HG03342 (cell line): Measurements from ENCODE around the gene FBXO24.
A peak's percentile ranks its signal among the peaks of the same experiment; 100 is the strongest.

Experiments used
- ATAC-seq: cut with Tn5 transposase; IDR thresholded peaks from one replicate; pipeline ENCODE4 v1.9.1; 2021; ENCODE audit warnings: mild to moderate bottlenecking, moderate library complexity; ENCODE audit not compliant: unreplicated experiment

The FBXO24 gene

GRCh38 chr7:100589341-100589947, 3.3 kb downstream of the FBXO24 start:
- no peak for ATAC-seq

- ATAC-seq, result no peak
Measured at GRCh38 chr7:100590077-100590737, 4.1 kb downstream of the FBXO24 start.

DNA sequence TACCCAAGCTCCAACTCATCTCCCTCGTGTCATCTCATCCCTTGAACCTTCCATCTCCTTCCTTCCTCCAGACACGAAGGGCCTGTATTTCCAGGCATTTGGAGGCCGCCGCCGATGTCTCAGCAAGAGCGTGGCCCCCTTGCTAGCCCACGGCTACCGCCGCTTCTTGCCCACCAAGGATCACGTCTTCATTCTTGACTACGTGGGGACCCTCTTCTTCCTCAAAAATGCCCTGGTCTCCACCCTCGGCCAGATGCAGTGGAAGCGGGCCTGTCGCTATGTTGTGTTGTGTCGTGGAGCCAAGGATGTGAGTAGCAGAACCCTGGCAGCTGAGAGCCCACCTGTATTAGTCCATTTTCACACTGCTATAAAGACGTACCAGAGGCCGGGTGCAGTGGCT, 5.5 kb downstream of the FBXO24 start:
- no peak for ATAC-seq

DNA sequence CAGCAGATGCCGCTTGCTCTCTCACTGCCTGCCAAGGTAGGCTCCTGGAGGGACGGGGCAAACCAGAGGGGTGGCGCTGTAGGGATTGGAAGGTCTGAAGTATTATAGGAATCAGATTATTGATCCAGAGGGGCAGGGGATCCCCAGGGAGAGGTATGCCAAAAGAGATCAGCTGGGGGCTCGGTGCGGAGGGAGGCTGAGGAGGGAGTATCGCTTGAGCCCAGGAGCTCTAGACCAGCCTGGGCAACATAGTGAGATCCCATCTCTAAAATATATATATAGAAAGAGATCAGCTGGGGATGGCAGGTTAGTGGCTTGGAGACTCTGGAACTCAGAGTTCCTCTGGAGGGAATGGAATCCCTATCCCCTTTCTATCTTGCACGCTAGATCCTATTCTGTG, 9.1 kb downstream of the FBXO24 start:
- ATAC-seq, result no peak

GRCh38 chr7:100598425-100598824, 12.3 kb downstream of the FBXO24 start:
- ATAC-seq, result no peak

DNA sequence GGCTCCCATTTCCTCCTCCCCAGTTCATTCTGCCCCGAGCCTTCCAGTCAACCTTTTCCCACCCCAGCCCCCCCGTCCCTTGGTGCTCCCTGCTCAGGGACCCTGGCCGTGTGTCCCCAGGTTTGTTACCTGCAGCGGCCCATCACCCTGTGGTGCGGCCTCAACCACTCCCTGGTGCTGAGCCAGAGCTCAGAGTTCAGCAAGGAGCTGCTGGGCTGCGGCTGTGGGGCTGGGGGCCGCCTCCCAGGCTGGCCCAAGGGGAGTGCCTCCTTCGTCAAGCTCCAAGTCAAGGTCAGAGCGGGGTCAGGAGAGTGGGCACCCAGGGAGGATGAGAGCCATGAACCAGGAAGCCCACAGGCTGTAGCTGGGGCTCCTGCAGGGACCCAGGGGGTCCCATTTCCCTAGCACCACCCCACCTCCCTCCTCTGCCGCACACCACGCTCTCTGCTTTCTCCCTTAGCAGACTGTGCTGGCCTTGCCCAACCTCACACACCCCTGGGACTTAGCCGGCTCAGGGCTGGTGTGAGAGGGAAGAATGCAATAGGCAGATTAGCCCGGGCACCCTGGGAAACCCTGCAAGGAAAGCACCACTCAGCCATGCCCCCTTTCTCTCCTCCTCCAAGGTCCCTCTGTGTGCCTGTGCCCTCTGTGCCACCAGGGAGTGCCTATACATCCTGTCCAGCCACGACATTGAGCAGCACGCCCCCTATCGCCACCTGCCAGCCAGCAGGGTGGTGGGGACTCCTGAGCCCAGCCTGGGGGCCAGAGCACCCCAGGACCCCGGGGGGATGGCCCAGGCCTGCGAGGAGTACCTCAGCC, 14.0 kb downstream of the FBXO24 start:
- no peak for ATAC-seq

- ATAC-seq, result no peak
Measured at GRCh38 chr7:100600730-100601038, 14.6 kb downstream of the FBXO24 start.

- ATAC-seq, result no peak
Measured at GRCh38 chr7:100602889-100603725, 17.0 kb downstream of the FBXO24 start.

GRCh38 chr7:100603726-100604027, 17.5 kb downstream of the FBXO24 start:
- peak; percentile 9 for ATAC-seq

DNA sequence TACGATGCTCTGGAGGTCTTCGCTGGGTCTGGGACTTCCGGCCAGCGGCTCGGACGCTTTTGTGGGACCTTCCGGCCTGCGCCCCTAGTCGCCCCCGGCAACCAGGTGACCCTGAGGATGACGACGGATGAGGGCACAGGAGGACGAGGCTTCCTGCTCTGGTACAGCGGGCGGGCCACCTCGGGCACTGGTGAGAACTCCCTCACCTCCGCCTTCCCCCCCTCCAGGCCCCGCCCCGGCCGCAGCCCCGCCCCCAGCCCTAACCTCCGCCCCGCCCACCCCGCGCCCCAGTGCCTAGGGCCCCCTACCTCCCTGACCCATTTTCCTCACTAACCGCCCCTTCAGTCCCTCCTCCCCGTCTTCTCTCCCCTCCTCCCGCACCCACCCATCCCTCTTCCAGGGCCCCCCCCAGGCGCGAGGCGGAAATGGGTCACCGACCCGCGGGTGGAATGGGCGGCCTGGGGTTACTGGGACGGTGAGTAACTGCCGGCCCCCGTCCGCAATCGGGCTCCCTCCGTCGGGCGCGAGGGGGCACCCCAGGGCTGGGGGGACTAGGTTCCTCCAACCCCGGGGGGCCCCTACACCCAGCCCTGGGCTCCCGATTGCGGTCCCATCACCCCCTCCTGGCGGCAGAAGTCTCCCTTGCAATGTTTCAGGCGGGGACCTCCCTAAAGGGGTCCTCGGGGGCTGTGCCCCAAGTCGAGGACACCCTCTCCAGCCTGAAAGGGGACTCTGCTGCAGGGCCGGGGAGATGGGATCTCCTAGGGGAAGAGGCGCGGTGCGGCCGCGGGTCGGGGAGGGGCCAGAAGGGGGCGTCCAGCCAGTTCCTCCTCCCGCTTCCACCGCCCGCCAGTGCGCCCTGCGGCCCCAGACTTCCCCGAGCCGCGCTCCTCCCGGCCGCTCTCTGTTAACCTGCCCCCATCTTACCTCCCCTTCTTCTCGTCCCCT, 18.2 kb downstream of the FBXO24 start:
- ATAC-seq, result peak; percentile 51

- ATAC-seq, result no peak
Measured at GRCh38 chr7:100604976-100605911, 19.1 kb downstream of the FBXO24 start.

DNA sequence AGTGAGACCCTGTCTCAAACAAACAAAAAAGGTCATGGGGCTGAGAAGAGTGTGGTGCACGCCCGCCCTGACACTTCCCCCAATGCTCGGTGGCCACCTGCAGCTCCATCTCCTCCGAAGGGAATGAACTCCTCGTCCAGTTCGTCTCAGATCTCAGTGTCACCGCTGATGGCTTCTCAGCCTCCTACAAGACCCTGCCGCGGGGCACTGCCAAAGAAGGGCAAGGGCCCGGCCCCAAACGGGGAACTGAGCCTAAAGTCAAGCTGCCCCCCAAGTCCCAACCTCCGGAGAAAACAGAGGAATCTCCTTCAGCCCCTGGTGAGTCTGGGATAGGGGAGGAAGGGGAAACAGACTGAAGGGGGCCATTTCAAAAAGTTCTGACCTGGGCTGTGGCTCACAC, 20.2 kb downstream of the FBXO24 start:
- ATAC-seq, result no peak

DNA sequence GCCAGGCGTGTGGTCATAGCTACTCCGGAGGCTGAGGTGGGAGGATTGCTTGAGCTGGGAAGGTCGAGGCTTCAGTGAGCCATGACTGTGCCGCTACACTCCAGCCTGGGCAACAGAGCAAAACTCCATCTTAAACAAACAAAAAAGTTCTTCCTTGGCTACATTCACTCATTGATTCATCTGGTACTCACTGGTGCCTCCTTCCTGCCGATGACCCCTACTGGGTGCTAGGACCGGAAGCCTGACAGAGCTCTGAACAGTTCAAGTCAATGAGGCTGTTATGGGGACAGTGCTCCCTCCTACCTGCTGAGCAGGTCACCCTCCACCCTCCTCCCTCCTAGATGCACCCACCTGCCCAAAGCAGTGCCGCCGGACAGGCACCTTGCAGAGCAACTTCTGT, 21.0 kb downstream of the FBXO24 start:
- no peak for ATAC-seq

- ATAC-seq, result no peak
Measured at GRCh38 chr7:100609958-100610357, 23.8 kb downstream of the FBXO24 start.

- ATAC-seq, result peak; percentile 88
Measured at GRCh38 chr7:100611983-100612729, 26.0 kb downstream of the FBXO24 start, which contains the start of gene MOSPD3. Gene MOSPD3 (plus strand): TSS chr7:100612540. CDS start chr7:100612792, 252 bp downstream.

DNA sequence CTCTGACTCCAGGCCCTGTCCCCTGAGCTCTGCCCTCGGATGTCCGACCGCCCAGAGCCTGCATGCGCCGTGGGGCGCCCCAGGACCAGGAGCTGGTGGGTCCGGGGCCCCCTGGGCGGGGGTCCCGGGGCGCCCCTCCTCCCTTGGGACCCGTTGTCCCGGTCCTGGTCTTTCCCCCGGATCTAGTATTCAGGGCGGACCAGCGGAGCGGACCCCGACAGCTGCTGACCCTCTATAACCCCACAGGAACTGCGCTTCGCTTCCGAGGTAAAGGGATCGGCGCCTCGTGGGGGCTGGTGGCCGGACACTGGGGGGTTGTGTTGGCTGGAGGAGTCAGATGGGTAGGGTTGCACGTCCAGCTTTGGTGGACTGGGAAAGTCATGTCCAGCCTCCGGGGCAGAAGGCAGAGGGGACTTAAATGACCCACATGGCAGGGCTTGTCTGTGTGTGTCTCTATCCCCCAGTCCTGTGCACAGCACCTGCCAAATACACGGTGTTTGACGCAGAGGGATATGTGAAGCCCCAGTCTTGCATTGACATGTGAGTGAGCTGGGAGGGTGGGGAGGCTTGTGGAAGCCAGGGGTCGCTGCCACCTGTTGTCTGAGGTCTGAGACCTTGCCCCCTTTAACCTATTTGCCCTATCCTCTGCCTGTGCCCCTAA, 26.7 kb downstream of the FBXO24 start:
- ATAC-seq, result no peak

DNA sequence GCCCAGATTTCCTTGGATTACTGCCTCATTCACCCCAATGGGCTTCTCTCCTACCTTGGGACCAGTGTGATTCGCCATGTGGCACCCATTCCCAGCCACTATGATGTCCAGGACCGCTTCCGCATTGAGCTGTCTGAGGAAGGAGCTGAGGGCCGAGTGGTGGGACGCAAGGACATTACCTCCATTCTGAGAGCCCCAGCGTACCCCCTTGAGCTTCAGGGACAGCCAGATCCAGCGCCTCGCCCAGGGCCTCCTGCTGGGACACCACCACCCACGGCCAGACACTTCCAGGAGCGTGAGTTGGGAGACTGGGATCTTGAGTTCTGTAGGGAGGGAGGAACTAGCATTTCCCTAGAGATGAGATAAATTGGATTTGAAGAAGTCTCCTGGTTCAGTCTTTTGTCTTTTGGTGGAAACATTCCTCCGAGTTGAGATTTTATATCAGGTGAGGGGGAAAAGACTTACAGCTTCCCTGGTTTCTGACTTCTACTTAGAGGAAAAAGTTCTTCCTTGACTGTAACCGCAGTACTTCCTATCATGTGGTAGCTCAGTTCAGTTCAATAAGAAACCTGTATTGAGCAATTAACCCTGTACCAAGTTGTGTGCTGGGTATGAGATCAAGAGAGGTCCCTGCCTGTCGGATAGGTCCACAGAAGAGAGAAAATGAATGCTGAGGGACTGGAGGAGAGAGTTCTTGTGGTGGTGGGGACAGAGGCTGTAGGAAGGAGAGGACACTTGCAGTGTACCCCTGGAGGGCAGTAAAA, 27.5 kb downstream of the FBXO24 start:
- no peak for ATAC-seq
